Activated naive CD4-positive, alpha-beta T cell treated with anti-CD3 and anti-CD28 coated beads, Interleukin-2, amount 10 ng/mL, durations not matched to agents 7 days and 5 days (primary cell): ENCODE data around the gene CPSF4L.

ENCODE experiments used
- CTCF ChIA-PET: fragments of 350-600 bp; sonication (Branson Sonifier 250); formaldehyde crosslinking; loops from one replicate; lab custom pipeline; 2021; ENCODE audit warnings: antibody characterized with exemption; lab: Charles Lee
- DNase-seq: peaks from one replicate; pipeline ENCODE4 v3.0.0-alpha.2; 2020
- H3K27ac Mint-ChIP-seq: one replicate; pipeline ENCODE4 v1.8.0; 2021; ENCODE audit warnings: mild to moderate bottlenecking, moderate library complexity, mixed read lengths
- H3K27me3 Mint-ChIP-seq: one replicate; pipeline ENCODE4 v1.8.0; 2021; ENCODE audit warnings: mild to moderate bottlenecking, mixed read lengths
- H3K36me3 Mint-ChIP-seq: one replicate; pipeline ENCODE4 v1.8.0; 2021; ENCODE audit warnings: mixed read lengths
- H3K4me1 Mint-ChIP-seq: one replicate; pipeline ENCODE4 v1.8.0; 2021; ENCODE audit warnings: mixed read lengths
- H3K4me3 Mint-ChIP-seq: one replicate; pipeline ENCODE4 v1.8.0; 2021; ENCODE audit warnings: mild to moderate bottlenecking, moderate library complexity, mixed read lengths
- H3K9me3 Mint-ChIP-seq: one replicate; pipeline ENCODE4 v1.8.0; 2021; ENCODE audit warnings: mixed read lengths

CPSF4L gene

DNA sequence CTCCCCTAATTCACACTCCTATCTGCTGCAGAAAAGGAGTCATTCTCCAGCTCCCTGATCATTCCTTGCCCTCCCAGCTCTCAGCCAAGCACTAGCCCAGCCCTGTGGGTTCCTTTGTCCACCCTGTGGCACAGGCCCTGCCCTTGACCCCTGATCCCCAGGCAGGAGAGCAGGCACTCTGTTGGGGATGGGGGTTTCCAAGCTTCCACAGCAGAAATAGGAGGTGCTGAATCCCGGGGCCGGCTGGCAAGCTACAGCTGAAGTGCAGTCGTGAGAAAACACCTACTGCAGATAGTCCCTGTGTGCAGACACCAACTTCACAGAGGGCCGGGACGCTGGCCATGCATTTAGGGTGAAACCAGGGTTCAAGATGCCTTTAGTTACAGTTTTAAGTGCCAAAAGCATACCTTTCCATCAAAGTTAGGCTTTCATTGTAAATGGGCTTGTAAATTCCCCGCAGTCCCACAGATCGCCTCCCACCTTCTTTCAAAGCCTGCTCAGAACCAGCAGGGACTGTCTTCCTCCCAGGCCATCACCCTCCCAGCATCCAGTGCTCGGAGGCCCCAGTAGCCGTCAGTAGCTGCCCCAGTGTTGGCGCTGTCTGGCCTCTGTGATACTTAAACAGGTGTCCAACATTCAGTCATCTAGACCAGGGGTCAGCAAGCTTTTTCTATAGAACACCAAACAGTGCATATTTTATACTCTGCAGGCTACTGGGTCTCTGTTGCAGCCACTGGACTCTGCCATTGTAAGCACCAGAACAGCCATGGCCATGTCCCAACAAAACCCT, 10.6 kb downstream of the CPSF4L start:
- CTCF ChIA-PET, result interaction anchor here (0.9 to 2.6 kb wide), 7 partner anchors 9 to 692 kb away, joined by 3 to 8 read pairs (median 4); no protein-coding TSS in a partner anchor
- Mint-ChIP-seq H3K27me3 (no peaks in the 10 kb centered on the region), H3K4me1 (no peaks in the 10 kb centered on the region), H3K36me3 (peaks cover 2% of the 10 kb centered on the region), H3K9me3 (no peaks in the 10 kb centered on the region), H3K27ac (no peak overlapping the region), H3K4me3 (no peak overlapping the region)
- DNase-seq, result no peak

DNA sequence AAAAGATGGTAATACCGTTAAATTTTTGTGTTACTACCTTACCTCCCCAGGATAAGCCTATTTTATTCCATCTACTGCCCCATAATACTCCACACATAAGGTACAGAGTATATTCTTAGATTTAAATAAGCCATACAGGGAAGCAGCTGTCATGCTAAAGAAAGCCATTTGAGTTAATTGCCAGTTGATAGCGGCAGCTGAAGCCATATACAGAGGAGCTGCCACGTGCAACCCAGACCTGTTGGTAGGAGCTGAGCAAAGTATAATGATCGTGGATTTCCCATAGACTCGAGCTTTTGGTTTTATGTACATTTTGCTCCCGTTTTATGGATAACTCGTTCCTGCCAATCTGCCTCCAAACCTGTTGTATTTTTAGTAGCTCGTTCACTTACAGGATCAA, 12.0 kb downstream of the CPSF4L start:
- no peak overlapping the region for H3K27ac Mint-ChIP-seq
- H3K9me3 Mint-ChIP-seq, result no peaks in the 10 kb centered on the region
- peaks cover 9% of the 10 kb centered on the region for H3K36me3 Mint-ChIP-seq
- CTCF ChIA-PET, result interaction anchor here (0.9 to 2.6 kb wide), 7 partner anchors 7 to 693 kb away, joined by 3 to 8 read pairs (median 4); no protein-coding TSS in a partner anchor
- no peaks in the 10 kb centered on the region for H3K27me3 Mint-ChIP-seq
- H3K4me3 Mint-ChIP-seq, result no peak overlapping the region
- H3K4me1 Mint-ChIP-seq, result no peaks in the 10 kb centered on the region
- DNase-seq, result no peak

DNA sequence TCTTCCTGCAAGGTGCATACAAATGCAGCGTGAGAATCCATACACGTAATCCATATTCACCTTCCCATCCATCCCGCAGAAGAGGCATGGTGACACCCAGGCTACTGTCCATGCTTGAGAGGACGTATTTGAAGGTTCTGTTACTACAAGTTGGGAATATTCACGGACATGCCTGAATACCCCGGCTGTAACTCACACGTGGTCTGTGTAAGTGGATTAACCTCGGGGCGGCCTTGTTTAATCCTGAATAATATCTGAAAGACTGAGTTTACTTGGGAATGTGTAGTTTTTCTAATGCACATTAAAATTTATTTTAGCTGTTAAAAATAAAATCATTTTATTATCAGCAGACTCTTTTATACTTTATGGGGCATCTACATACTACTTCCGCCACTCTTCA, 13.1 kb downstream of the CPSF4L start:
- H3K4me3 Mint-ChIP-seq, result no peak overlapping the region
- H3K9me3 Mint-ChIP-seq, result no peaks in the 10 kb centered on the region
- H3K27ac Mint-ChIP-seq, result no peak overlapping the region
- H3K27me3 Mint-ChIP-seq, result no peaks in the 10 kb centered on the region
- H3K36me3 Mint-ChIP-seq, result peaks cover 12% of the 10 kb centered on the region
- CTCF ChIA-PET, result interaction anchor here (2.0 to 2.7 kb wide), 3 partner anchors 121 to 692 kb away, joined by 8 to 12 read pairs (median 8); no protein-coding TSS in a partner anchor
- no peaks in the 10 kb centered on the region for H3K4me1 Mint-ChIP-seq
- DNase-seq, result no peak

DNA sequence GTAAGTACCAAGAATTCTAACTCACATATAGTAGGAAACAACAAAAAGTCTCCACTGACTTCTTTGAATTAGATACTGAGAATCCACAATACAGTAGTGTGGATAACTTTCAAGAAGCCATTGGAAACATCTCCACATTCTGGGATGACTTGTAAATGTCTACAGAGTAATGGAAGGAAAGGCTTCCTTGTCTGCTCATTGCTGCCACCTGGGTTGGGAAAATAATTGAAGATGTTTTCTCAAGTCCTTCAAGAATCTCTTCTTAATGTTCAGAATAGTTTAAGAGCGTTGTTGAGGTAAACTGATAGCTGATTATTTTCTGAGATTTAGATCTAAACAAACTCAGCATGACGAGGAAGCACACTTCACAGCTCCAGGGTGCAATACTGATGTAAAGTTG, 14.0 kb downstream of the CPSF4L start:
- CTCF ChIA-PET, result interaction anchor here (0.6 to 3.0 kb wide), 4 partner anchors 8 to 640 kb away, joined by 3 to 16 read pairs (median 12); no protein-coding TSS in a partner anchor
- Mint-ChIP-seq H3K9me3 (no peaks in the 10 kb centered on the region), H3K27ac (no peak overlapping the region), H3K27me3 (no peaks in the 10 kb centered on the region), H3K36me3 (peaks cover 12% of the 10 kb centered on the region), H3K4me3 (no peak overlapping the region), H3K4me1 (no peaks in the 10 kb centered on the region)
- no peak for DNase-seq

DNA sequence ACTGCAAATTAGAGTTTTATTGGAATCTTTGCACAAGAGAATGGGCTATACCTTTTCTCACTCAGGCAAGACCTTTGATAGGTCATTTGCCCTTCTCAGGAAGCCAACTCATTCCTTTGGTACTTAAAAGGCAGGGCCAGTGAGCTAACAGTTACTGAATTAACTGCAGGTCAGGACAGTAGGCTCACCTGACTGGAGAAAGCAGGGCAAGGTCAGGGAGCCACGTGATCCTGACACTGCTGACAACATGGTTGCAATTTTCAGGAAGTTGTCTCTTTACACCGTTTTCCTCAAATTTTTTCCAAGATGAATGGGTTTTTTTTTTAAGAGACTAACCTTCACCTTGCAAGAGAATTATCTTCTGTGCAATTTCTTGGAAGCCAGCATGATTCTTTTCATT, 21.1 kb downstream of the CPSF4L start:
- no peak for DNase-seq

DNA sequence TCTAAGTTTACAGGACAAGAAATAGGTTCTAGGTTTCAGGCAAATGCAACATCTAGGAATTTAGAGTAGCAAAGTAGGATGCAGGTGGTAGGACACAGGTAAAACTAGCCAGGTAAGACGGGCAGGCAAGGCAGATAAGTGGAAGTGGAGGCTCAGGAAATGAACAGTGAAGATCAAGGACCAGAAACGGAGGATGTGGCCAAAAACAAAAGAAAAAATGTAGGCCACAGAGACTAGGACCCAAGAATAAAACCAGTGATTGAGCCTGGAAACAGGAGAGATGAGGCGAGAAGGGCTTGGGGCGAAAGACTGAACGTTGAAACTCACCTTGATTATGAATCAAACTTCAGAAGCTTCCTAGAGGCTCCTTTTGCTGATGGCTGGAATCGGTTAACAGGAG, 24.0 kb downstream of the CPSF4L start:
- CTCF ChIA-PET, result interaction anchor here (1.7 to 3.2 kb wide), 2 partner anchors 17 to 512 kb away, joined by 5 to 15 read pairs; no protein-coding TSS in a partner anchor
- Mint-ChIP-seq H3K27ac (peak overlapping the region; percentile 49), H3K36me3 (peaks cover 57% of the 10 kb centered on the region), H3K4me3 (no peak overlapping the region), H3K27me3 (no peaks in the 10 kb centered on the region), H3K9me3 (no peaks in the 10 kb centered on the region), H3K4me1 (peaks cover 45% of the 10 kb centered on the region)
- DNase-seq, result no peak

More for the DNA sequence above, 21.1 kb downstream of the CPSF4L start:
- CTCF ChIA-PET, result no interaction called here
- H3K27ac Mint-ChIP-seq, result no peak overlapping the region
- H3K27me3 Mint-ChIP-seq, result no peaks in the 10 kb centered on the region
- H3K4me1 Mint-ChIP-seq, result peaks cover 33% of the 10 kb centered on the region
- H3K4me3 Mint-ChIP-seq, result no peak overlapping the region
- peaks cover 49% of the 10 kb centered on the region for H3K36me3 Mint-ChIP-seq
- H3K9me3 Mint-ChIP-seq, result no peaks in the 10 kb centered on the region

DNA sequence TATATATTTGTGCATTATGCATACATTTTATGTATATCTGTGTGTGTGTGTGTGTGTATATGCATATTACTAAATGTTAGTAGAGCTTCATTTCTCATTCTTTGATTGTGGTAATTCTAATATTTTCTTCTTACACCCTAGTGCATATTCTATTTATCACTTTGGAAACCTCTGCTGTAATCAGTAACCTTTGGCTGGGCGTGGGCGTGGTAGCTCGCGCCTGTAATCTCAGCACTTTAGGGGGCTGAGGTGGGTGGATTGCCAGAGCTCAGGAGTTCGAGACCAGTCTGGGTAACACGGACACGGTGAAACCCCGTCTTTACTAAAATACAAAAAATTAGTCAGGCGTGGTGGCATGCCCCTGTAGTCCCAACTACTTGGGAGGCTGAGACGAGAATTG, 26.9 kb downstream of the CPSF4L start:
- no peaks in the 10 kb centered on the region for H3K9me3 Mint-ChIP-seq
- H3K27ac Mint-ChIP-seq, result no peak overlapping the region
- no peaks in the 10 kb centered on the region for H3K27me3 Mint-ChIP-seq
- CTCF ChIA-PET, result interaction anchor here (1.1 kb wide), 2 partner anchors 43 to 508 kb away, joined by 3 to 5 read pairs; no protein-coding TSS in a partner anchor
- peaks cover 56% of the 10 kb centered on the region for H3K36me3 Mint-ChIP-seq
- H3K4me3 Mint-ChIP-seq, result no peak overlapping the region
- H3K4me1 Mint-ChIP-seq, result peaks cover 56% of the 10 kb centered on the region
- DNase-seq, result no peak

DNA sequence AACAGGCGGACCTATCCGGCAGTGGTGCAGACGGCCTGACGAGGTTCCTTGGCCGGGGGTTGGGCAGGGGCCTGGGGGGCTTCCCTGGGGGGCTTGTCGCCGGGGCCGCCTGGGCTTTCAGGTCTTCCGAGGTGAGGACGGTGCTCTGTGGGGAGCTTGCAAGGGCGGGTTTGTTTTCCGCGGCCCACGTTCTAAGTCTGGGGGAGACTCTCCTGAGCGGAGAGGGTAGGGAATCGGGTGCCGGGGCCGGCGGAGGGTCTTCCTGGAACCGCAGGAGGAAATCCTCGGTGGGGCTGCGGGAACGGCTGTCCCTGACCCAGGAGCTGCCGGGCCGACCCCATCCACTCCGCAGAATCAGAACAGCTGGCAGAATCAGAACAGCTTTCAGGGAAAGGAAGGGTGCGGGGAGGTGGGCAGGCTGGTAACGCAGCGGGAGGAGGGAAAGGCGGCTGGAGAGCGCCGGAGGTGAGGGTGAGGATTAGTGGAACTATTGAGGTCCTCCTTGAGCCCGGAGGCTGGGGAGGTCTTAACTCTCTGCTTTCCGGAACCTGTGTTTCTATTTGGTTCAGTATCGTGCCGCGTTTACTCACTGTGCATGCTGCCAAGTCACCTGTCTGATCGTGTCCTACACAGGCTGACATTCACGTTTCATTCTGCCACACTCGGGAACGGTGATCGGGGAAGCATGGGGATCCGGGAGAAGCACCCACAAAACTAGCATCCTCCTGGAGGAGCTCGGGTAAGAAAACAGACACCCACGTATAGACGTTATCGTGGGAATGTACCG, 28.9 kb downstream of the CPSF4L start:
- Mint-ChIP-seq H3K36me3 (peaks cover 56% of the 10 kb centered on the region), H3K4me1 (peaks cover 63% of the 10 kb centered on the region), H3K4me3 (peak overlapping the region; percentile 83), H3K27me3 (no peaks in the 10 kb centered on the region), H3K27ac (peak overlapping the region; percentile 95), H3K9me3 (no peaks in the 10 kb centered on the region)
- CTCF ChIA-PET, result interaction anchor here (0.9 to 2.7 kb wide), 8 partner anchors 16 to 506 kb away, joined by 3 to 17 read pairs (median 4); partner anchors contain the start of gene COG1
- peak; percentile 56 for DNase-seq

DNA sequence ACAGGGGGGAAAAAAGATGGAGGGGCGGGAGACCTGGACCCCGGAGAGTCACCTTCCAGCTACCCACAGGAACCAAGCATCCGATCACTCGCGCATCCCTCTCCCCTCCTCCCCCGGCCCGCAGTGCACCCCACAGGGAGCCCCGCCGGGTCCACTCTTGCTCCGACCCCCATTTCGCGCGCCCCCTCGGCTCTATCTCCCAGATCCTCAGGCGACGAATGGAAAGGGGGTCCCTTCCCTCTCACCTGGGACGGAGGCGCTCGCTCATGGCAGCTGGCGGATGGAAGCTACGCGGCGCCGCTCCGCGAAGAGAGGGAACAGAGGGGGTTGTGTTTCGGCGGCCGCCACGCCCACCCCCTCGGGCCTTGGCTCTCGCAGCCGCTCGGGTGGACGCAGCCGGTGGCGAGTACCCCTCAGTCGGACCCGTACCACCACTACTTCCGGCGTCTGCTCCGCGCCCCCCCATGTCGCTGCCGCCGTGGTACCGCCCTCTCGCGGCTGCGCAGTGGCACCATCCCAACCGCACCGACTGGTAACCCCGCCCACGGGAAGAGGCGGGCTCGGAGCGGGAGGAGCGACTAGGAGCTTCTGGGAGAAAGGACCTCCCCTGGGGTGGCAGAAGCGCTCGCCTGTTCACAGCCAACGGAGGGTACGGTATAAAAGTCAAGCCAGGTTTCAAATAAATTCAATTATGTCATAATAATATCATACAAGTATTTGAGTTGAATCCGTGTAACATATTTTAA, 29.7 kb downstream of the CPSF4L start:
- DNase-seq, result peak; percentile 96
- peaks cover 63% of the 10 kb centered on the region for H3K4me1 Mint-ChIP-seq
- peaks cover 54% of the 10 kb centered on the region for H3K36me3 Mint-ChIP-seq
- CTCF ChIA-PET, result interaction anchor here (0.7 to 2.7 kb wide), 10 partner anchors 15 to 506 kb away, joined by 3 to 17 read pairs (median 4); partner anchors contain the start of gene COG1
- H3K27me3 Mint-ChIP-seq, result no peaks in the 10 kb centered on the region
- H3K9me3 Mint-ChIP-seq, result no peaks in the 10 kb centered on the region
- H3K4me3 Mint-ChIP-seq, result peak overlapping the region; percentile 83
- H3K27ac Mint-ChIP-seq, result peak overlapping the region; percentile 95

DNA sequence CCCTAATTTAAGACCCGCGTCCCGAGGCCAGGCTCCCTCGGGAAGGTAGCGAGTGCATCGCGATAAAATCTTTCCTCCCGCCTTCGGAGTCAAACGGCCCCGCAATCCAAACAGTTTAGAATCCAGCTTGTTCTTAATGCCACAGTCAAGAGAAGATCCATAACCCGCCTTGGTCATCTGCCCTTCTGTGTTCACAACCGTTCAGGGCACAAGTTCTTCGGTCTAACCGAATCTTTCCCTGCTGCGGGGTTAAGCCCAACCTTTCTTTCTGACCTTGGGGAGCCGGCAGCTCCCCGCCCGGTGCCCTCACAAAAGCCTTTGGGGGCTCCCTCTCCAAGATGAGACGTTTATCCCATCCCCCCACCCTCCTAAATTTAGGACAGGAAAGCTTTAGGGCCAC, 30.3 kb downstream of the CPSF4L start:
- peaks cover 63% of the 10 kb centered on the region for H3K4me1 Mint-ChIP-seq
- no peaks in the 10 kb centered on the region for H3K9me3 Mint-ChIP-seq
- peak overlapping the region; percentile 95 for H3K27ac Mint-ChIP-seq
- CTCF ChIA-PET, result interaction anchor here (0.7 to 2.7 kb wide), 7 partner anchors 14 to 505 kb away, joined by 3 to 17 read pairs (median 5); partner anchors contain the start of gene COG1
- H3K27me3 Mint-ChIP-seq, result no peaks in the 10 kb centered on the region
- DNase-seq, result peak; percentile 24
- H3K36me3 Mint-ChIP-seq, result peaks cover 53% of the 10 kb centered on the region
- peak overlapping the region; percentile 83 for H3K4me3 Mint-ChIP-seq

DNA sequence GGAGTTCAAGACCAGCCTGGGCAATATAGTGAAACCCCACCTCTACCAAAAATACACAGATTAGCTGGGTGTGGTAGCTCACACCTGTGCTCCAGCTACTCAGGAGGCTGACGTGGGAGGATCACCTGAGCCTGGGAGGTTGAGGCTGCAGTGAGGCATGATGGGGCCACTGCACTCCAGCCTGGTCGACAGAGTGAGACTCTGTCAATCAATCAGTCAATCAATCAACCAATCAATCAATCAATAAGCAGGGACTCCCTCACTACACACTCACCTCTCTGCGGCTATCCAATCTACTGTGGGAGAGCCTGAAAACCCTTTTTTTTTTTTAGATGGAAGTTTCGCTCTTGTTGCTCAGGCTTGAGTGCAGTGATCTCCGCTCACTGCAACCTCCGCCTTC, 31.6 kb downstream of the CPSF4L start:
- no peaks in the 10 kb centered on the region for H3K27me3 Mint-ChIP-seq
- no peak overlapping the region for H3K27ac Mint-ChIP-seq
- no peak for DNase-seq
- no peaks in the 10 kb centered on the region for H3K9me3 Mint-ChIP-seq
- peaks cover 42% of the 10 kb centered on the region for H3K36me3 Mint-ChIP-seq
- peak overlapping the region; percentile 59 for H3K4me3 Mint-ChIP-seq
- CTCF ChIA-PET, result interaction anchor here (0.6 kb wide), 1 partner anchor 9 kb away, joined by 3 read pairs; no protein-coding TSS in a partner anchor
- peaks cover 70% of the 10 kb centered on the region for H3K4me1 Mint-ChIP-seq

DNA sequence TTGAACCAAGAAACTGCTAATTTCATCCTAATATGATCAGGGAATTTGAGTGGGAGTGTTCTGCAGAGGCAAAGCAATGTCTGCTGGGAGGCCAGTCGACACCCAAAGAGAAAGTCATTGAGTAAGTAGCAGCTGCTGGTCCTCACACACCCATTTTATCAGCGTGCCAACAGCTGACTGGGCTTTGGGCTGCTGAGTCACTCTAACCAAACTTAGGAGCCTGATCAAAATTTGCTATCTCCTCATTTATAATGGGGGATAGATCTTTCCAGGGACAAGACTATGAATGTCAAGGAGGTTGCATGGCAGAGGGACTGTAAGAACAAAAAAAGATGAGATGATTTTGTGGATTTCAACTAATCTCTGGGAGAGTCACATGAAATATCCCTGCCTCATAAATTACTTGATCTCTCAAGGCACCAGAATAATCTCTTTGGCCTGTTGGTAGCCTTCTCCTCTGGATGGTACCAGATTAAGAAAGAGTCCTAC, 32.9 kb downstream of the CPSF4L start:
- H3K9me3 Mint-ChIP-seq, result no peaks in the 10 kb centered on the region
- no peaks in the 10 kb centered on the region for H3K27me3 Mint-ChIP-seq
- H3K4me1 Mint-ChIP-seq, result peaks cover 74% of the 10 kb centered on the region
- peak; percentile 27 for DNase-seq
- H3K27ac Mint-ChIP-seq, result no peak overlapping the region
- peaks cover 38% of the 10 kb centered on the region for H3K36me3 Mint-ChIP-seq
- no peak overlapping the region for H3K4me3 Mint-ChIP-seq
- CTCF ChIA-PET, result interaction anchor here (1.1 to 1.7 kb wide), 5 partner anchors 17 to 503 kb away, joined by 3 to 6 read pairs (median 3); no protein-coding TSS in a partner anchor

DNA sequence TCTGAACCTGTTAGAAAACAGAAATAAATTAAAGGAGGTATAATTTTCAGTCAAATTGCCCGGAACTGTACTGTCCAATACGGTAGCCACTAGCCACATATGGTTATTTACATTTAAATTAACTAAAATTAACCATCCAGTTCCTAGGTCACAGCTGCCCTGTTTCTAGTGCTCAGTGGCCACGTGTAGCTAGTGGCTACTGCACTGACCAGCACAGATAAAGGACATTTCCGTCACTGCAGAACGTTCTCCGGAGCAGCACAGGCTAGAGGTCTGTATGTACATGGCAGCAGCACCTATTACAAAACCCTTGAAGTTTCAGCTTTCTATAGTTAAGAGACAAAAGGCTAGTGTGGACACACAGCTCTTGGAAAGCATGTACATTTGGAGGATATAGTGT, 33.7 kb downstream of the CPSF4L start:
- Mint-ChIP-seq H3K27me3 (no peaks in the 10 kb centered on the region), H3K9me3 (no peaks in the 10 kb centered on the region), H3K27ac (no peak overlapping the region), H3K4me3 (no peak overlapping the region), H3K36me3 (peaks cover 35% of the 10 kb centered on the region), H3K4me1 (peaks cover 69% of the 10 kb centered on the region)
- CTCF ChIA-PET, result interaction anchor here (0.7 to 1.7 kb wide), 7 partner anchors 16 to 502 kb away, joined by 3 to 6 read pairs (median 3); partner anchors contain the start of gene SSTR2
- no peak for DNase-seq
